ENCODE data around the gene RNU1-2.
"Not testable (repeated sequence)": the region's sequence is repeated elsewhere in the genome, so short reads cannot be mapped to it uniquely, and the experiment has no call there.

GRCh38 chr1:16863024-16863423, 32.8 kb upstream of the RNU1-2 start:
- TF ChIP-seq, protein P1, sequence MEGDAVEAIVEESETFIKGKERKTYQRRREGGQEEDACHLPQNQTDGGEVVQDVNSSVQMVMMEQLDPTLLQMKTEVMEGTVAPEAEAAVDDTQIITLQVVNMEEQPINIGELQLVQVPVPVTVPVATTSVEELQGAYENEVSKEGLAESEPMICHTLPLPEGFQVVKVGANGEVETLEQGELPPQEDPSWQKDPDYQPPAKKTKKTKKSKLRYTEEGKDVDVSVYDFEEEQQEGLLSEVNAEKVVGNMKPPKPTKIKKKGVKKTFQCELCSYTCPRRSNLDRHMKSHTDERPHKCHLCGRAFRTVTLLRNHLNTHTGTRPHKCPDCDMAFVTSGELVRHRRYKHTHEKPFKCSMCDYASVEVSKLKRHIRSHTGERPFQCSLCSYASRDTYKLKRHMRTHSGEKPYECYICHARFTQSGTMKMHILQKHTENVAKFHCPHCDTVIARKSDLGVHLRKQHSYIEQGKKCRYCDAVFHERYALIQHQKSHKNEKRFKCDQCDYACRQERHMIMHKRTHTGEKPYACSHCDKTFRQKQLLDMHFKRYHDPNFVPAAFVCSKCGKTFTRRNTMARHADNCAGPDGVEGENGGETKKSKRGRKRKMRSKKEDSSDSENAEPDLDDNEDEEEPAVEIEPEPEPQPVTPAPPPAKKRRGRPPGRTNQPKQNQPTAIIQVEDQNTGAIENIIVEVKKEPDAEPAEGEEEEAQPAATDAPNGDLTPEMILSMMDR (IDR thresholded peaks at IDR 0.05), result not testable (repeated sequence)
- not testable (repeated sequence) for TF ChIP-seq POLR2A (IDR thresholded peaks at IDR 0.05)
